Large intestine (tissue), 3 donors: ENCODE measurements around the gene FTSJ1. TPM values are rescaled to one million over a fixed set of nuclear protein-coding genes. Genes with fewer than 3 reads are reported as not detected.

ENCODE experiments used
- DNase-seq, 2 donors: peaks; one replicate each; pipeline versions ENCODE4 v3.0.0 to v3.0.0-alpha.2; 2013
- H3K27ac ChIP-seq: one replicate; pipeline ENCODE4 v1.5.1; 2013; ENCODE audit warnings: low read length
- H3K27me3 ChIP-seq: 2 replicates; pipeline ENCODE4 v1.6.1; 2013; ENCODE audit warnings: low read length; ENCODE audit not compliant: control insufficient read depth, insufficient read depth
- H3K36me3 ChIP-seq: 2 replicates; pipeline ENCODE4 v1.6.1; 2013; ENCODE audit warnings: low read length; ENCODE audit not compliant: control insufficient read depth, insufficient read depth
- H3K4me1 ChIP-seq: one replicate; pipeline ENCODE4 v1.6.1; 2013; ENCODE audit warnings: low read length; ENCODE audit not compliant: control insufficient read depth, insufficient read depth
- H3K4me3 ChIP-seq: one replicate; pipeline ENCODE4 v1.5.1; 2013; ENCODE audit warnings: low read length
- H3K9me3 ChIP-seq: one replicate; pipeline ENCODE4 v1.6.1; 2013; ENCODE audit warnings: mild to moderate bottlenecking, low read depth, low read length, moderate library complexity; ENCODE audit not compliant: control insufficient read depth
- WGBS: methylation state at CpG from one replicate; pipeline ENCODE4 v1.1.5; 2013; ENCODE audit warnings: low lambda C conversion rate; ENCODE audit not compliant: insufficient coverage; 5-methylcytosine and 5-hydroxymethylcytosine counted together
- polyA plus RNA-seq: library from polyadenylated mRNA; unstranded; fragments of 120-200 nt; gene quantifications from one replicate; pipeline ENCODE4 v1.2.1, GENCODE V29; 2013

Gene FTSJ1
- polyA plus RNA-seq, 1 donor: 21.1 TPM

- WGBS: no CpG with 5 or more reads among the region's 19 CpGs
Observed at GRCh38 chrX:48477960-48478755, 2.2 kb downstream of the FTSJ1 start.

DNA sequence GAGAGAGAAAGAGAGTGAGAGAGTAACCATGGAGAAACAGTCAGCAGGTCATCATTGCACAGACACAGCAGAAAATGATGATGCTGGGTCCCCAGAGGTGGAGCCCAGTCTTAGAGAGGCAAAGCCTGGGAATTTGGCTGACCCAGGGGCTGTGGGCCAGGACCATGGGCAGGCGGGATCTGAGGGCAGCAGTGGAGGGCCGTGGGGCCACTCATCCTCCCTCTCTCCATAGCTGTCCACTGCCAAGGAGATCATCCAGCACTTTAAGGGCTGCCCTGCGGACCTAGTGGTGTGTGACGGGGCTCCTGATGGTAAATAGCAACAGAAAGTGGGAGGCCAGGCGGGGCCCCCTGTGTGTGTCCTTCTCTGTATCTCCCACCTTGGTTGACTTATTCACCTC is 2.8 kb downstream of the FTSJ1 start:
- no CpG with 5 or more reads among the region's 5 CpGs for WGBS
- no peak for DNase-seq
- Histone ChIP-seq H3K4me3 (no peak overlapping the region), H3K27ac (no peak overlapping the region), H3K36me3 (peaks cover 2% of the 10 kb centered on the region), H3K9me3 (no peaks in the 10 kb centered on the region), H3K27me3 (no peaks in the 10 kb centered on the region), H3K4me1 (peaks cover 3% of the 10 kb centered on the region)

More at GRCh38 chrX:48477960-48478755, 2.2 kb downstream of the FTSJ1 start:
- H3K36me3 ChIP-seq: peaks cover 2% of the 10 kb centered on the region
- H3K4me3 ChIP-seq: no peak overlapping the region
- H3K27me3 ChIP-seq: no peaks in the 10 kb centered on the region
- H3K27ac ChIP-seq: no peak overlapping the region
- DNase-seq: no peak
- peaks cover 3% of the 10 kb centered on the region for H3K4me1 ChIP-seq
- H3K9me3 ChIP-seq: no peaks in the 10 kb centered on the region

DNA sequence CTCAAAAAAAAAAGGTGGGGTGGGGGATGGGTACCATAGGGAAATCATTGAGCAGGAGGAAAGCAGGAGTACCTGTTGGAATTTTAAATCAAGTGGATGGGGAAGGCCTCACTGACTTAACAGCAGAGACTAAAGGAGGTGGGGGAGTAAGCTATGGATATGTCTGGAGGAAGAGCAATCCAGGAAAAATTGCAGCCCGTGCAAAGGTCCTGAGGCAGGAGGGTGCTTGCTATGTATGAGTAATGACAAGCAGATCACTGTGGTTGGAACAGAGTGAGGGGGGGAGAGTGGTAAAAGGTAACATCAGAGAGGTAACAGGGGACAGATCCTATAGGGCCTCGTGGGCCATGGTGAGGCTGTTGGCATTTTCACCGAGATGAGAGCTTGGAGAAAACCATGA is 4.1 kb downstream of the FTSJ1 start:
- Histone ChIP-seq H3K4me3 (no peak overlapping the region), H3K27ac (no peak overlapping the region), H3K27me3 (no peaks in the 10 kb centered on the region), H3K36me3 (peaks cover 2% of the 10 kb centered on the region), H3K9me3 (no peaks in the 10 kb centered on the region), H3K4me1 (no peaks in the 10 kb centered on the region)
- DNase-seq: no peak
- WGBS: no CpG with 5 or more reads among the region's 3 CpGs

DNA sequence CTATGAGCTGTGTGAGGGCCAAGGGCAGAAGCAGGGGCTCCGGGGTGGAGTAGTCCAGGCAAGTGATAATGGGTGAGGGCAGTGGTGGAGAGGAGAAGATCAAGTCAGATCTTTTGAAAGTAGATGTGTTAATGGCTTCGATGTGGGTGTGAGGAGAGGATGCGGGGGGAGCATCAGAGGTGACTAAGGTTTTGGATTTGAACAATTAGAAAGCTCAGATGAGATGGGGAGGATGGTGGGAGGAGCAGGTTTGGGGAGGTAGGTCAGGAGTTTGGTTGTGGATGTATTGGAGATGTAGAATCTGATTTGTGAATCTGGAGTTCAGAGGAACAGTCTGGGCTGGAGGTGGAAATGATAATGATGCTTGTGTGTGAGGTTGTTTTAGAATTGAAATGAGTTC is 4.6 kb downstream of the FTSJ1 start:
- no peak for DNase-seq
- Histone ChIP-seq H3K36me3 (peaks cover 2% of the 10 kb centered on the region), H3K4me1 (no peaks in the 10 kb centered on the region), H3K27me3 (no peaks in the 10 kb centered on the region), H3K9me3 (no peaks in the 10 kb centered on the region), H3K4me3 (no peak overlapping the region), H3K27ac (no peak overlapping the region)
- WGBS: no CpG with 5 or more reads among the region's 3 CpGs

DNA sequence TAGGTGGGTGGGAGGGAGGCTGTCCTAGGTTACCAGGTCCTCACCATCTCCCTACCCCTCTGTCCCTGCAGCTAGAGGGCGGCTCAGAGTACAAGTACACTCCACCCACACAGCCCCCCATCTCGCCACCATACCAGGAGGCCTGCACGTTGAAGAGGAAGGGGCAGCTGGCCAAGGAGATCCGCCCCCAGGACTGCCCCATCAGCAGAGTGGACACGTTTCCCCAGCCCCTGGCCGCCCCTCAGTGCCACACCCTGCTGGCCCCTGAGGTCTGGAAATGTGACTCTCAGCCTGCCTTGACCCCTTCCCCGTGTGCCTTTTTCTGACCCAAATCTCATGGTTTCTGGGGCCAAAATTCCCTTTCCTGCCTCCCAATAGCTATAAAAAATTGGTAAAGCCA is 6.5 kb downstream of the FTSJ1 start:
- no peak overlapping the region for H3K4me3 ChIP-seq
- no peaks in the 10 kb centered on the region for H3K9me3 ChIP-seq
- no CpG with 5 or more reads among the region's 7 CpGs for WGBS
- no peak overlapping the region for H3K27ac ChIP-seq
- no peaks in the 10 kb centered on the region for H3K4me1 ChIP-seq
- no peak for DNase-seq
- peaks cover 4% of the 10 kb centered on the region for H3K36me3 ChIP-seq
- H3K27me3 ChIP-seq: no peaks in the 10 kb centered on the region

GRCh38 chrX:48487362-48487798 is 11.4 kb downstream of the FTSJ1 start:
- Histone ChIP-seq H3K27me3 (no peaks in the 10 kb centered on the region), H3K9me3 (no peaks in the 10 kb centered on the region), H3K36me3 (peaks cover 2% of the 10 kb centered on the region), H3K27ac (no peak overlapping the region), H3K4me3 (no peak overlapping the region), H3K4me1 (no peaks in the 10 kb centered on the region)
- no CpG with 5 or more reads among the region's 10 CpGs for WGBS
- DNase-seq: no peak

DNA sequence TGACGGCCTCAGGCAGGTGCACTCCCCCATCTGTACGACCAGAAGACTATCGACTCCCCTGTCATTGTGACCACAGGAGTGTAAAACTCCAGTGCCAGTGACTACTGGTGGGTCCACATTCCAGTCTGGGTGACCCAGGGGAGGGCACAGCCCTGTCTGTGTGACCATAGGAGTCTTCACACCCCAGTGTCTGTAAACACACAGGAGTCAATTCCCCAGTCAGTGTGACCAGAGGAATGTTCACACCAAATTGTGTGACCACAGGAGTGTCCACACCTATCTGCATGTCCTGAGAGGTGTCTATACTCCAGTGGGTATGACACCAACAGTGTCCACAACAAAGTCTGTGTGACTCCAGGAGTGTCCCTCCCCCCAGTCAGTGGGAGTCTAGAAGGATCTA is 12.0 kb downstream of the FTSJ1 start:
- Histone ChIP-seq H3K9me3 (no peaks in the 10 kb centered on the region), H3K36me3 (peaks cover 2% of the 10 kb centered on the region), H3K27ac (no peak overlapping the region), H3K4me1 (no peaks in the 10 kb centered on the region), H3K4me3 (no peak overlapping the region), H3K27me3 (no peaks in the 10 kb centered on the region)
- WGBS: no CpG with 5 or more reads among the region's 3 CpGs
- no peak for DNase-seq

GRCh38 chrX:48489296-48489695 is 13.3 kb downstream of the FTSJ1 start:
- Histone ChIP-seq H3K36me3 (peaks cover 2% of the 10 kb centered on the region), H3K9me3 (no peaks in the 10 kb centered on the region), H3K4me1 (no peaks in the 10 kb centered on the region), H3K4me3 (no peak overlapping the region), H3K27ac (no peak overlapping the region), H3K27me3 (no peaks in the 10 kb centered on the region)
- no CpG with 5 or more reads among the region's 9 CpGs for WGBS
- DNase-seq: no peak

DNA sequence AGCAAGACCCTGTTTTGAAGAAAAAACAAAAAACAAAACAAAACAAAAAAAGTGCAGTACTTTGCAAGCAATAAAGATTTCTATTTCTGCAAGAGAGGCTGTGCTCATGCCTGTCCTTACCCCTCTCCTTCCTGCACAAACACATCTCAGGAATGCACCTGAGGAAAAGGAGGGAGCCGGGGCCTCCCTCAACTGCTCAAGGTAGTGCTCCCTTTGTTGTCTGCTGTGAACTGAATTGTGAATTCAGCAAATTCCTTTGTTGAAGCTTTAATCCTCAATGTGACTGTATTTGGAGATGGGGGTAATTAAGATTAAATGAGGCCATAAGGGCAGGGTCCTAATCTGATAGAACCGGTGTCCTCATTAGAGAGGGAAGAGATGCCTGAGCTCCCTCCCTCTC is 13.9 kb downstream of the FTSJ1 start:
- H3K4me3 ChIP-seq: no peak overlapping the region
- no peaks in the 10 kb centered on the region for H3K4me1 ChIP-seq
- H3K9me3 ChIP-seq: no peaks in the 10 kb centered on the region
- peaks cover 2% of the 10 kb centered on the region for H3K36me3 ChIP-seq
- H3K27ac ChIP-seq: no peak overlapping the region
- no CpG with 5 or more reads among the region's 2 CpGs for WGBS
- DNase-seq: no peak
- H3K27me3 ChIP-seq: no peaks in the 10 kb centered on the region

- no peak for DNase-seq
- H3K36me3 ChIP-seq: peaks cover 2% of the 10 kb centered on the region
- H3K9me3 ChIP-seq: no peaks in the 10 kb centered on the region
- H3K4me3 ChIP-seq: no peak overlapping the region
- H3K27me3 ChIP-seq: no peaks in the 10 kb centered on the region
- no peak overlapping the region for H3K27ac ChIP-seq
- WGBS: no CpG with 5 or more reads among the region's 8 CpGs
- H3K4me1 ChIP-seq: no peaks in the 10 kb centered on the region
Observed at GRCh38 chrX:48490661-48491060, 14.7 kb downstream of the FTSJ1 start.

GRCh38 chrX:48491809-48492208 is 15.8 kb downstream of the FTSJ1 start:
- WGBS: no CpG with 5 or more reads among the region's 9 CpGs
- H3K9me3 ChIP-seq: no peaks in the 10 kb centered on the region
- H3K27me3 ChIP-seq: no peaks in the 10 kb centered on the region
- H3K36me3 ChIP-seq: no peaks in the 10 kb centered on the region
- DNase-seq: no peak
- H3K27ac ChIP-seq: no peak overlapping the region
- H3K4me1 ChIP-seq: no peaks in the 10 kb centered on the region
- no peak overlapping the region for H3K4me3 ChIP-seq
